GM18858 (cell line): Measurements from ENCODE around the gene RNF126.

Experiments
- ATAC-seq: cut with Tn5 transposase; IDR thresholded peaks from one replicate; pipeline ENCODE4 v1.9.1; 2021; ENCODE audit not compliant: unreplicated experiment

Gene RNF126

DNA sequence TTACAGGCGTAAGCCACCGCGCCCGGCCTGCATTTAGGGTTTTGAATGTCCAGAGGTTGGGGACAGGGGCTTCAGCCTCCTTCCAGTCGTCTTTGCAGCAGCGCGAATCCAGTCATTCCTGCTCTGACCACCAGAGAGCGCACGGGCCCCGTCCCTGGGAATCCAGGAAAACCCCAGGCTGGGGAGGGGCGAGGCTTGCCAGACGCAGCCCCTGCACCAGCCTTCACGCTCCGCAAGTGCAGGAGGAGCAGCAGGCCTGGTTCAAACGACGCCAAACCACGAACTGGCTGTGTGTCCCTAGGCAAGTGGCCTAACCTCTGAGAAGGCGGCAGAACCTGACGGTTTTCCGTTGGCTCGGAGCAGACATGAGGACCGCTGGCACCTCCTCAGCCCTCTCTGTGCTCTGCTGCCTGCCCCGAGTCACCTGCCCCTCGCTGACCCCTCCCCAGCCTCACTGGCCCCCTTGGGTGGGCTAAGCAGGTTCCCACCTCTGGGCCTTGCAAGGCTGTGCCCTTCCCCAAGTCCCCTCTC lies 2.0 kb upstream of the RNF126 start:
- no peak for ATAC-seq

DNA sequence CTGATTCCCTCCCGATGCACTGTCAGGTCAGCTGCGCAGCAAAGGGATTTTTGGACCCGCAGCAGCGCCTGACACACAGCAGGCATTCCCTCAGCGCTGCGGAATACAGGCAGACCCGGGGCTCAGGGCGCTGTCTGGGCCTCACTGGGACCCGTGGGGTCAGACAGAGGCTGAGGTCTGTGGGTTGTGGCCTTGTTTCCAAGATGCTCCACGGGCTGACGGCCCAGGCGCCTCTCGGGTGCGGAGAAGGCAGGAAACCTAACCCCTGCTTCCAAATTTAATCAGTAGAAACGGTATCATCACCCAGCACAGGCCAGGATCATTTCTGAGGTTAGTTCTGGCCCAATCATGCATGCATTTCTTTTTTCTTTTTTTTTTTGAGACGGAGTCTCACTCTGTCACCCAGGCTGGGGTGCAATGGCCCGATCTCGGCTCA lies 686 bp upstream of the RNF126 start:
- no peak for ATAC-seq

DNA sequence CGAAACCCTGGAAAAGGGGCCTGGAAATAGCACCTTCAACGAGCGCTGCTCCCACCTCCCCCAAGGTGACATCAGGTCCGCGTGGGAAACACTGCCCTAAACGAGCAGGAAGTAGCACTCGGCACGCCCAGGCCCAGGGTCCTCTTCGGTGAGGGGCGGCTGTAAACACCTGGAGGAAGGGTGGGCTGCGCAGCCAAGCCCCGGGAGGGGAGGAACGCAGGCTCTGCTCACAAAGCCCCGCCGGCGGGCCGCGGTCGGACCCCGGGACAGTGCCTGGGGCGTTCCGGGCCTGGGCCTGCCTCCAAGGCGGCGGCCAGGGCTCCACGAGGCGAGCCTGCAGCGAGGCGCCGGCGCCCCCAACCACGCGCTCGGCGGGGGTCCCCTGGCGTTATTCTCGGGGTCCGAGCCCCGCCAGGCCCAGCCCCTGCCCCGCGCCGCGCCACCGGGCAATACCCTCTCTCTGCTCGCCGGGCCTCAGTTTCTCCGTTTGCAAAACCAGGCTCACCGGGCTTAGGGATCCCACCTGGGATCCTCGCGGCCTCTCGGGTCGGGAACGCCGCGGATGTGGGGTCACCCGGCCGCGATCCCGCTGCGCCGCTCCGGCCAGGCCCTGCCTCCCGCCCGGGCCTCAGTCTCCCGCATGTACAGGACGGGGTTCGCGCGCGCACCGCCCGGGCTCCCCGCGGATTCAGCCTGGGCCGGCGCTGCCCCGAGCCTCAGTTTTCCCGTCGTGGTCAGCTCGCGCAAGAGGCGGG lies 630 bp downstream of the RNF126 start:
- ATAC-seq = no peak

DNA sequence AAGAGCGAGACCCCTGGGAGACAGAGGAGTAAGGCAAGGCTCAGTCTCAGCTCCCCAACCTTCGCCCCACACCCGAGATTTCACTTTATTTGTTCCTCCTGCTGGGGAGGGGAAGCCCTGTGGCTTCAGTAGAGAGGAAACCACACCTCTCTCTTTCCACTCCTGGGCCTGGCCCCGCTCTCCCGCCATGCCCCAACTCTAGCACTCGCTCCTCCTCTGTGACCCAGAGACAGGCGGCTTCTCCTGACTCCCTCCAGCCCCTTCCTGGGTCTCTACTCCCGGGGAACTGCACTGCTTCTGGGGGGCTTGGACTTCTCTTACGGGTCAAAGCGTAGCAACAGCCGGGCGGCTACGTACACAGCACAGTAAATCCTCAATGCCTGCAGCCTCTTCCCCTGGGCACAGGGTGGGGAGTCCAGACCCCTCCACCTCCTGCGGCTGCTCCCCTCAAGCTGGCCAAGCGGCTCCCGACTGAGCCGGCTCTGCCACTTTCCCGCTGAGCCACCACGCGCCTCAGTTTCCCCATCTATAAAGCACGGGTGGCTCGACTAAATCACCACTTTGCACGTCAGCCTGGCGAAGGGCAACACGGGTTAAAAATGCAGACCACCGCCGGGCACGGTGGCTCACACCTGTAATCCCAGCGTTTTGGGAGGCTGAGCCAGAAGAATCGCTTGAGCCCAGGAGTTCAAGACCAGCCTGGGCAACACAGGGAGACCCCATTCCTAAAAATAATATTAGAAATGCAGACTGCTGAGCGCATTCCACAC lies 1.4 kb downstream of the RNF126 start:
- no peak for ATAC-seq

DNA sequence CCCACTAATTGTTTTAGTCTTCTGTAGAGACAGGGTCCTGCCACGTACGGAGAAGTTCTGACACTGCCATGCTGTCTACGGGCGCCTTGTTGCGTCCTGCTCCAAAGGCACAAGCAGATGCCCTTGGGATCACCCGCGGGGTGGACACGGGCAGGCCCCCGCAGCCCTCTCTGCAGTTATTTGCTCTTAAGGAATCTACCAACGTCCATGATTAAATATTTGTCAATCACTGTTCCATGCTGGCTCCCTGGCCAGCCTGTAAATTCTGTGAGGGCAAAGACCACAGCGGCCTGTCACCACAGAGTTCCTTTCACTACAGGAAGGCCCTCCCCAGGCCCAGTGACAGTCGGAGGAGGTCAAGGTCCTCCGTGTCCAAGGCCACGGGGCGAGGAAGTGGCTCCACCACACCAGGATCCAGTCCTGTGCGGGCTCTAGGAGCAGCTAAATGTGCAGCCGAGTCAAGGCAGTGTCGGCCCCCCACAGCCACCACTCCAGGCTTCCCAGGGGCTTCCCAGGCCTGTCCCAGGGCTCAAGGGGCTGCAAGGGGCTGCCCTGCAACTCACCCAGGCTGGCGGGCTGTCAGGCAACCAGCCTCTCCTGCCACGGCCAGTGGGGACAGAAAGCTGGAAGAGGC lies 2.1 kb downstream of the RNF126 start:
- no peak for ATAC-seq

DNA sequence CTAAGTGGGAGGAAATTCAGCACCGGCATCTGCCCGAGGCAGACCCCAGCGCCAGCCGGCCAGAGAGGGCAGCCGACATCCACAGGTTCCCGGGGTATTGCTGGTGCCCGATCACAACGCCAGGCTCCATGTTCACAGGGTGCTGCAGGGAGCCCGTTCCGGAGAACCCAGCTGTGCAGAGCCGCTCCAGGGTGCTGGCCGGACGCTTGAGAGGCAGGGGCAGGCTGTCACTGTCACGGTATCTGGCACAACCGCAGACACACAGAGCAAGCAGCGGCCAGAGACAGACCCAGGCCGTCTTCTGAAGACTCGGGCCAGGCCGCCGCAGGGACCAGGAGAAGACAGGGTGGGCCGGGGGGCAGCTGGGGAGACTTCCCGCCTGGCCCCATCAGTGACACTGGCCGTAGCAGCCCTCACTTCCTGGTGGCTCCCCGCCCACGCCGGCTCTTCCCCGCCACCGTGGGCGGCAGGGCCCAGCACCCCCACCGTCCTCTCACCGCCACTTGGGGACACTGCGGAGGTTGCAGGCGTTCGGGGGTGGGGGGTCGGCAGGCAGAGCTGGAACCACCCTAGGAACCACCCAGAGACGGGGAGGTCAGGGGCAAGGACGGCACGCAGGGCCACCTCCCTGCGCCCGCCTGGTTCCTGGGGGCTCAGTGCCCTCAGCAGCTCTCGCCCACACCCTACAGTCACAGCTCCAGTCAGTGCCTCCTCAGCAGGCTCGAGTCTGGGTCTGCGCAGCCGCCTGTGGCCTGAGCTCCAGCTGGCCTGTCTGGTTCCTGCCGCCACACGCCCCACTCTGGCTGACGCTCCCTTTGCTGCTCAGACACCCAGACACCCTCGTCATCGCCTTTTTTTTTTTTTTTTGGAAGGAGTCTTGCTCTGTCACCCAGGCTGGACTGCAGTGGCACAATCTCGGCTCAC lies 3.8 kb downstream of the RNF126 start:
- no peak for ATAC-seq

DNA sequence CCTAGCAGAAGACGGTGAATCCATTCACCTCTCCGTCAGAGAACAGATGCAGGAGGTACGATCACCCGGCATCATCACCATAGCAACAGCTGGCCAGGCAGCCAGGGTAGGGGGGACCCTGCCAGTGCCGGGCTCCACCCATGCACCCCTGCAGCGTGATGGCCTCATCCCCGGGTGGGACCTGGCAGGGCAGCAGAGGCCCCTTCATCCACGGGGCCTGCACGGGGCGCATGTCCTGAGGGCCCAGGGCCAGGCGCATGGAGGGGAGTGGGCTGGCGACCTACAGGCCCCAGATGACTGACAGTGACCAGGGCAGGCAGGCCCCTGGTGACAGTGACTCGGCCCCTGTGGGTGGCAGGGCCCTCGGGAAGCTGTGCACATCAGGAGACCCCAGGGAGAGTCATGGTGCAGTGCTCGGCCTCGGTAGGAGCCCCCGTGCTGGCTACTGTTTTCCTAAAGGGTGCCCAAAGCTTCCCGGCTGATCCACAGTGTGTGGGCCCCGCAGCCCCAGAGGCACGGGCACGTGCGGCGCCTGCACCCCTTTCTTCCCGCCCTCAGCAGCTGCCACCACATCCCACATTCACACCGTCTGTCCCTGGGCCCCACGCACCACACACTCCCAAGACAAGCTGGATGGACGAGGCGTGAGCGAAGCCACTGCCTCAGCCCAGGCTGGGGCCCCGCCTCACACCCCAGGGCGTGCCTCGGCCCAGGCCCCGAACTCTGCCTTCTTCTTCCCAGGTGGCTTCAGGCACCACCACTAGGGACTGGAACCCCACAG lies 4.8 kb downstream of the RNF126 start:
- ATAC-seq = no peak

DNA sequence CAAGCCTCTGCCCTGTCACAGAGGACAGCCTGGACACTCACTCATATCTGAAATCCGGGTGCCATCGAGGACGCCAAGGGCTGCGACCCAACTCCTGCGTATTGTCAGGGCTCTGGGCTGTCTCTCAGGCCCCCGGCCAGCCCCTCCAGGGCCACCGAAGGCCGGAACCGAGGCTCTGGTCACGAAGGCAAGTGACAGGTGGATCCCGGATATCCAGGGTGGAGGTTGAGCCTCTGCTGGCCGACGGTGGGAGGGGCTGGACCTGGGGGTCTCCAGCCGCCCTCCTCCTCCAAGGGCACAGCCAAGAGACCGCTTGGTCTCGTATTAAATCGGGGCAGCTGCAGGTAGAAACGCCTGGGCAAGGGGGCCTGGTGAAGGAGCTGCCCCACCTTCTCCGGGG lies 5.4 kb downstream of the RNF126 start:
- no peak for ATAC-seq

DNA sequence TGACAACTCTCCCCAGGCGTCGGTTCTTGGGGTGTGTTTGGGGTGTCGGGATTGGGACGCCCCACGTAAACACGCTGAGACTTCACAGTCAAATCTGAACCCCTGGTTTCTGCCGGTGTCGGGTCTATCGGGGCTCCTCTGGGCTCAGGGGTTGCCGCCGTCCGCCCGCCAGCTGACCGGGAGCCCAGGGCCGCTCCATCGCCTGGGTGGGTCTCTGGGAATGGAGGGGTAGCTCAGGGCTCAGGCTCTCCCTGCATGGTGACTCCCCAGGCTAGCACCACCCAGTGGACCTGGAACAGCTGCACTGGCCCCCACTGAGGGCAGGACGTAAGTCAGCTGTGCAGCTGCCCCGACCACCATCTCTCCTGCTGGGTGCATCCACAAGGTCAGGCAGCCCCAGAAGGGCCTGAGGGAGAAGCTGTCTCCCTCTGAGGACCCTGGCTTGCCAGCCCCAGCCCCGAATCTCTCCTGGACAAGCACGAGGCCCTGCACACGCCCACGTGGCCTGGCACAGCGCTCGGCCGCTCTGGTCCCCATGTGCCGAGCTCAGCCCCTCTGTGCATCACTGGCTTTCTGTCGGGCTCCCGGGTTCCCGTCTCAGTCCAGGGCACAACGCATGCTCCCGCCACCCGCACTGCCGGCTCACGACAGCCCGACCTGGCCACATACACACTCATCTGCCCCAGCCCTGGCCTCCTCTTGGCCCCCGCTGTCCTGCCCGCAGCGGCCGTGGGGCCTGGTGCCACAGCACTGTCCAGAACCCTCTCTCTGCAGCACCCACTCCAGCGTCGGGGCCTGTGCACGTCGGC lies 6.1 kb downstream of the RNF126 start:
- no peak for ATAC-seq

DNA sequence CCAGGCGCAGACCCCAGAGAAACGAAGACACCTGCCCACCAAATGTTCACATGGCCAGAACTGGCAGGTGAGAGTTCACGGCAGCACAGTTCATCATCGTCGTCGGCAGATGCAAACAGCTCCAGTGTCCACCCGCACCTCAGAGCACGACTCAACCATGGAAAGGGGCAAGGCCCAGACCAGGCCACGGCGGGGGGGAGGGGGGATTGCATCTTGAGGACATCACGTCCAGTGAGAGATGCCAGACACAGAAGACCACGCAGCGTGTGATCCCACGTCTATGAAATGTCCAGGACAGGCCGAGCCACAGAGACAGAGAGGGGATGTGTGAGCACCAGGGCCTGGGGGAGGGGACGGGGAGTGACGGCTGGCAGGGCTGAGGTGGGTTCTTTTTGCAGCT lies 7.3 kb downstream of the RNF126 start:
- no peak for ATAC-seq

DNA sequence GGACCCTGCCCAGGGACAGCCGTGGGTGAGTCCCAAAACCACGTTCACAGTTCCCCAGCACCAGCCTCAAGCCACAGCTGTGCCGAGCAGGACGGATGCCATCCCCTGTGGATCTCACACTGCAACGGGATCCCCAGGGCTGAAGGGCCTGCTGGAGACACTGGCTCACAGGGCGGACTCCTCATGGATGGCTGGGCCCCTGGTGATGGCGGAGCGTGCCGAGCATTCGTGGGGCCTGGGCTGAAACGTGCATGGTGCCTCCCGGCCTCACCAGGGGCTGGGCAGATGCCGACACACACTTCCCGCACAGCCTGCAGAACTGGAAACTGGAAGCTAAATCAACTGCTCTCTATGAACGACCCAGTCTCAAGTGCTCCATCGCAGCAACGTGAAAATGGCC lies 9.6 kb downstream of the RNF126 start:
- no peak for ATAC-seq

DNA sequence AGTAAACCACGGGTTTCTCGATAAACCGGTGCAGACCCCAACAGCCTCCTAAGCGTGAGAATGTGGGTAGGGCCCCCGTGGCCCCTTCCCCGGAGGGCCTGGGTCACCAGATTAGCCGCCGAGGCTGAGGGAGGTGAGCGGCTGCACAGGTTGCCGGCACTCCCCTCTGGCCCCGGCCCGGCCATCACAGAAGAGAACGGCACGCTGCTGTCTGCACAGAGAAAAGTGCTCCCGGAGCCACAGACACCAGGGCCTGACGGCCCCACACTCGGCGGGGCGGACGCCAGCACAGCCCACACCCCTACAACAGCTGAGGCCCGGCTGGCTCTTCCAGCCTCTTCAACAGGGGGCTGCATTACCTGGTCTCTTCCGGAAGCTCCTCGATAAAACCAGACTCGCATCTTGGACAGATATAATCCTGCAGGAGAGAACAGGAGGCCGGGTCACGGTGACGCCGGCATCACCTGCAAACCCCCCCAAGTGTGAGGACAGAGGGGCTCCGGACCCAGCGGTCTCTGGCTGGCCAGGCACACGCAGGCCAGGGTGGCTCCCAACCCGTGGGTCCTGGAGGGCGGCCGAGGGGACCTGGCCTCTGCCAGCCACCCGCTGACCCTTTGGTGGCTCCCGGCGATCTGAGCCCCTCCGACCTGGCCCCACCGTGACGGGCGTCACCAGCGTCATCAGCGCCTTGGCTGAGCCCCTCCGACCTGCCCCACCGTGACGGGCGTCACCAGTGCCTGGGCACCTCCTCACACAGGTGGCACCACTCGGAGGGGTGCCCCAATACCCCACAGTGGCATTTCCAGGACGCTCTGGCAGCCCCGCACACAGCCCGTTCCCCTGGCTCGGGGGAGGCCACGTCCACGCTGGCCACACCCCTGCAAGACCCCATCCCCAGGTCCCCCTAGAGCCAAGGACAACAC lies 10.3 kb downstream of the RNF126 start:
- ATAC-seq = no peak

DNA sequence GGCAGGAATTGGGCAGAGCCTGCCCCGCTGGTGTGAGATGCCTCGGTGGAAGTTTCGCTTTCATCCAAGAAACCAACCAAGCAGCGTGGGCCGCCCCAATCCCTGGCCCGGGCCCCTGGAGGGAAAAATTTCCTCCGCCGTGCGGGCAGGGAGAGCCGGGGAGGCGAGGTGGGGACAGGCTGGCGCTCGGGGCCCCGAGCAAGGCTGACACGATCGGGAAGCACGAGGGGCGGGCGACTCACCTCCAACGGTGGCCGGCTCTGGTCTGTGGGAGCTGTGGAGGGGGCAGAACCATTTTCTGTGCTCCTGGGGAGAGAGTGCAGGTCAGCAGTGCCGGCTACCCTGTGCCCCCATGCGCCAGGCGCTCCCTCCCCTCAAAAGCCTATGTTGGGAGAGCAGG lies 11.0 kb downstream of the RNF126 start:
- no peak for ATAC-seq

DNA sequence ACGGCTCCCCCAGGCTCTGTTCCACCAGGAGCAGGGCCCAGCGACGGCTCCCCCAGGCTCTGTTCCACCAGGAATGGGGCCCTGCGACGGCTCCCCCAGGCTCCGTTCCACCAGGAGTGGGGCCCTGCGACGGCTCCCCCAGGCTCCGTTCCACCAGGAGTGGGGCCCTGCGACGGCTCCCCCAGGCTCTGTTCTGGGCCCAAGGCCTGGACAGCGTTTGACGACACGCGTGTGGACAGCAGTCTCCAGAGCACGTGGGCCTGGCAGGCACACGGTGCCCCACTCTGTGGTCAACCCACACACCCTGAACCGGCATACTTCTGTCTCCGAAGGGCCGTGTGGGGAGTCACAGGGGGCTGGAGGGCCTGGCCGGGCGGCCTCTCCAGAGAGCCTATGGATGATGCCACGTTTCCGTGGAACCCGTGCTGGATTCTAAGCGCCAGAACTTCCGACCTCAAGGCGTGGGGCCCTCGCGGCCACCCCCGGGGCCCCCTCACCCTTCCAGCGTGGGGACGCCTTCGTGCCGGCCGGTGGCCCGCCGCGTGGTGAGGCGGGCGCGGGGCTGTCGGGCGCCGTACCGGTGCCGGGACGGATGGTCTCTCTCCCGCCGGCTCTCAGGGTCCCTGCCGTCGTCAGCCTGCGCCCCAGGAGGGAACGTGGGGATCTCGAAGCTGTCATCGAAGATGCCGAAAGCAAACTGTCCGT lies 11.7 kb downstream of the RNF126 start:
- ATAC-seq = no peak

DNA sequence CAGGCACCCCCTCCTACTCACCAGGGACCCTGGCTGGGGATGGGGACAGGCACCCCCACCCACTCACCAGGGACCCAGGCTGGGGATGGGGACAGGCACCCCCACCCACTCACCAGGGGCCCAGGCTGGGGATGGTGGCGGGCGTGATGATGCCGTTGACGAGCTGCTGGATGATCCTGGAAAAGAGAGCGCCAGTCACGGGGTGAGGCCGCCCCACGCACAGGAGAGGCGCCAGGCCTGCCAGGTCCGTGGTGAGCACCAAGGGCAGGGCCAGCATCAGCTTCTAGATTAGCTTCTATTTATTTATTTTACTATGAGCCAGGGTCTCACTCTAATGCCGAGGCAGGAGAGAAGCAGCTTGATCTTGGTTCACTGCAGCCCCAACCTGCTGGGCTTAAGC lies 12.9 kb downstream of the RNF126 start:
- ATAC-seq = no peak

DNA sequence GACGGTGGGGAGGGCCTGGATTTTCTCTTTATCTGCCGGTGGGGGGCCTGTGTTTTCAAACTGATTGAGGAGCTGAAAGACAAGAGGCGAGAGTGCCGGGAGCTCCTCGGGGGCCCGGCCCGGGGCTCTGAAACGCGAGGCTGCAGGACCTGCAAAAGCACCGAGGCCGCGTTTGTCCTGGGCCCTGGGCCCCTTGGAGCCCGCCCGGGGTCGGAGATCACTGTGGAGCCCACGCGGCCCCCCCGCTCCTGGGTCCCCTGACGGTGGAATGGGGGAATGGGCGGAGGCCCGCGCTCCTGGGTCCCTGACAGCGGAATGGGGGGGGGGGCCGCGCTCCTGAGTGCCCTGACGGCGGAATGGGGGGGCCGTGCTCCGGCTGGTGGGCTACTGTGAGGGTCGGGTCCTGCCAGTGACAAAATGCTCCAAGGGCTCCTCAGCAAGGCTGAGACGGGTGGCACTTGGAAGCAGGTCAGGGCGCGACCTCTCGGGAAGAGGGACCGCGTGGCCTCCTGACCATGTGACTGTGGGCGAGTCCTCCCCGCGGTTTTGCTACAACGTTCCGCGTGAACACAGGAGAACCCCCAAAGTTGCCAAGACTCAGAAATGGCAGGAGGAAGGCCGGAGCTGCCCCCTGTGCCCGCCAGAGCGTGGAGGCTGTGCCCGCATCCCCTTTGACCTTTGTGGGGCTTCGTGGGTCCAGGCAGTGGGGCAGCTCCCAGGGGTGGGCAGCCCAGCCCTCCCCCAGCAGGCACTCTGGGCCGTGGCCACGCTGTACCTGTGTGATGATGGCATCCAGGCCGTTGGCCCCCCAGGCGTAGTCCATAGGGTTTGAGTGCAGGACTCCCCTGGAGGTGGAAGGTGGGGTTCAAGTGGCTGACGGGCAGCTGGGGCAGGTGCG lies 13.9 kb downstream of the RNF126 start:
- no peak for ATAC-seq
